Measurements from ENCODE around the gene SUB1.
"Not testable (repeated sequence)": the region's sequence is repeated elsewhere in the genome, so short reads cannot be mapped to it uniquely, and the experiment has no call there.

DNA sequence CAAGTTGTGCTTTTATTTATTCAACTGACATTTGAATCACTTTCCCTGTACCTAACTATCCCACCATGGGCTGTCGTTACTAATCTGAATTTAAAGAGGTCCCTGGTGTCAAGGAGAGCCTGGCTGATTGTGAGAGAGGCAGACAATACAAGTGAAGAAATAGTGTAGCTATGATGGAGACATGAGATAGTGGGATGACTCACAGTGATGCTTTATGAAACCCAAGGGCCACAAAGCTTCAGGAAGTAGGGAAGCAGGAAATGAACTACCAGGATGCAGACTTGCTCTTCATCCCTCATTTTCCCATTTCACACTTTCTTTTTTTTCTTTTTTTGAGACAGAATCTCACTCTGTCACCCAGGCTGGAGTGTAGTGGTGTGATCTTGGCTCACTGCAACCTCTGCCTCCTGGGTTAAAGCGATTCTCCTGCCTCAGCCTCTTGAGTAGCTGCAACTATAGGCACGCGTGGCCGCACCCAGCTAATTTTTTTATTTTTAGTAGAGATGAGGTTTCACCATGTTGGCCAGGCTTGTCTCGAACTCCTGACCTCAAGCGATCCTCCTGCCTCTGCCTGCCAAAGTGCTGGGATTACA is 47.8 kb upstream of the SUB1 start:
- TF ChIP-seq, protein P1, sequence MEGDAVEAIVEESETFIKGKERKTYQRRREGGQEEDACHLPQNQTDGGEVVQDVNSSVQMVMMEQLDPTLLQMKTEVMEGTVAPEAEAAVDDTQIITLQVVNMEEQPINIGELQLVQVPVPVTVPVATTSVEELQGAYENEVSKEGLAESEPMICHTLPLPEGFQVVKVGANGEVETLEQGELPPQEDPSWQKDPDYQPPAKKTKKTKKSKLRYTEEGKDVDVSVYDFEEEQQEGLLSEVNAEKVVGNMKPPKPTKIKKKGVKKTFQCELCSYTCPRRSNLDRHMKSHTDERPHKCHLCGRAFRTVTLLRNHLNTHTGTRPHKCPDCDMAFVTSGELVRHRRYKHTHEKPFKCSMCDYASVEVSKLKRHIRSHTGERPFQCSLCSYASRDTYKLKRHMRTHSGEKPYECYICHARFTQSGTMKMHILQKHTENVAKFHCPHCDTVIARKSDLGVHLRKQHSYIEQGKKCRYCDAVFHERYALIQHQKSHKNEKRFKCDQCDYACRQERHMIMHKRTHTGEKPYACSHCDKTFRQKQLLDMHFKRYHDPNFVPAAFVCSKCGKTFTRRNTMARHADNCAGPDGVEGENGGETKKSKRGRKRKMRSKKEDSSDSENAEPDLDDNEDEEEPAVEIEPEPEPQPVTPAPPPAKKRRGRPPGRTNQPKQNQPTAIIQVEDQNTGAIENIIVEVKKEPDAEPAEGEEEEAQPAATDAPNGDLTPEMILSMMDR (IDR thresholded peaks at IDR 0.05) = not testable (repeated sequence)
- TF ChIP-seq POLR2A (IDR thresholded peaks at IDR 0.05) = not testable (repeated sequence)

Measured in uterus (tissue), 2 donors.